HG03342 (cell line): Measurements from ENCODE around the gene ALG10B.
"Not testable (repeated sequence)": the region's sequence is repeated elsewhere in the genome, so short reads cannot be mapped to it uniquely, and the experiment has no call there.

Experiments used
- ATAC-seq: cut with Tn5 transposase; IDR thresholded peaks from one replicate; pipeline ENCODE4 v1.9.1; 2021; ENCODE audit warnings: mild to moderate bottlenecking, moderate library complexity; ENCODE audit not compliant: unreplicated experiment

The ALG10B gene, protein sequence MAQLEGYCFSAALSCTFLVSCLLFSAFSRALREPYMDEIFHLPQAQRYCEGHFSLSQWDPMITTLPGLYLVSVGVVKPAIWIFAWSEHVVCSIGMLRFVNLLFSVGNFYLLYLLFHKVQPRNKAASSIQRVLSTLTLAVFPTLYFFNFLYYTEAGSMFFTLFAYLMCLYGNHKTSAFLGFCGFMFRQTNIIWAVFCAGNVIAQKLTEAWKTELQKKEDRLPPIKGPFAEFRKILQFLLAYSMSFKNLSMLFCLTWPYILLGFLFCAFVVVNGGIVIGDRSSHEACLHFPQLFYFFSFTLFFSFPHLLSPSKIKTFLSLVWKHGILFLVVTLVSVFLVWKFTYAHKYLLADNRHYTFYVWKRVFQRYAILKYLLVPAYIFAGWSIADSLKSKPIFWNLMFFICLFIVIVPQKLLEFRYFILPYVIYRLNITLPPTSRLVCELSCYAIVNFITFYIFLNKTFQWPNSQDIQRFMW

DNA sequence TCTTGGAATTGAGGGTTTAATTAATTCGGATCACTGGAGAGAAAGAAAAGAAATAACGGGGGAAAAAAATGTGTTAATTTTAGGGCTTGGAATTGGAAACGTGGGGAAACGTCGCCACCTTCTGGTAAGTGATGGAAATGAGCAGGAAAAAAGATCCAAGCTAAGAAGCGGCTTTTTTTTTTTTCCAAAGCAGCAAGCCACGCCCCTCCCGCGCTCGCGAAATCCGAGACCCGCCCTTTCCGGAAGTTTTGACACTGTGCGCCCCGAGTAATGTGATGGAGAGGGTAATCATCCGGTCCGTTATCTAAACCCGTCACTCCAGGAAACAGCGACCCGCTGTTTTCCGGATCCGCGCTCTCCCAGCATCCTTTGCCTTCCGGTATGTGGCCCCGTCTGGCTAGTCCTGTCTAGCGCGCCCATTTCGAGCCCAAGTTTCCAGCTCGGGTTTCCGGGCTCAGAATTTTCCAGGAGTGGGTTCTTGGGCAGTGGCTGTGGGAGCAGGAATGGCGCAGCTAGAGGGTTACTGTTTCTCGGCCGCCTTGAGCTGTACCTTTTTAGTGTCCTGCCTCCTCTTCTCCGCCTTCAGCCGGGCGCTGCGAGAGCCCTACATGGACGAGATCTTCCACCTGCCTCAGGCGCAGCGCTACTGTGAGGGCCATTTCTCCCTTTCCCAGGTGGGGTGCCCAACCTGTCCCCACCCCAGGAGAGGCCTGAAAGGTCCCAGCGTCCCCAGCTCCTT is at the start of gene ALG10B:
Gene ALG10B, plus strand, starts transcription at position 384 of the 739 bp plus-strand sequence. Its CDS starts 120 bp downstream, at position 504.
- peak; percentile 100 for ATAC-seq

DNA sequence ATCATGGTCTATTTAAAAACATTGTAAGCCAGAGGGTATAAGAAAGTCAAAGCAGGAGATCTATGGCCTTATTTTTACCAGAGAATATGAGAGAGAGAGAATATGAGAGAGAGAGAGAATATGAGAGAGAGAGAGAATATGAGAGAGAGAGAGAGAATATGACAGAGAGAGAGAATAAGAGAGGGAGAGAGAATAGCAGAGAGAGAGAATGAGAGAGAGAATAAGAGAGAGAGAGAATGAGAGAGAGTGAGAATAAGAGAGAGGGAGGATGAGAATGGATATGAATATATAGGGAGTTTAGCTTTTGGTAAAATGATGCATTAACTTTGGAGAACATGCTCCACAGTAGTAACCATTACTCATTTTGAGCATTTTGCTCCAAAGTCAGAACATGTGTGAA is 48.0 kb upstream of the ALG10B start:
- ATAC-seq = no peak

DNA sequence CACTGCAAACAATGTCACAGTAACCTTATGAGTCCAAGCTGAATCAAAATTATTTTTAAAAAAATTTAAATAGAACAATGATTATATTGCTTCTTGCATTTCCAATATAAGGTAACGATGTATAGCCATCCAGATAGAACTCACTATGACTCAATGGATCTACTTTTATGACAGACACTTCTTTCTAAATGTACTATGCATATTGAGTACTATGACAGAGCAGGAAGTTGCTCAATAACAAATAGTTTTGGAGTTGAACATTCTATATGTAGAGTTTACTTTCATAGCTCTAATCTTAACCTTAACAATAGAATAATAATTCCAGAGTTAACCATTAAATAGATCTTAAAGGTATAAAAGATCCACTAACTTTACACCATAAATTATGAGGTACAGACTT is 46.7 kb upstream of the ALG10B start:
- ATAC-seq = no peak

DNA sequence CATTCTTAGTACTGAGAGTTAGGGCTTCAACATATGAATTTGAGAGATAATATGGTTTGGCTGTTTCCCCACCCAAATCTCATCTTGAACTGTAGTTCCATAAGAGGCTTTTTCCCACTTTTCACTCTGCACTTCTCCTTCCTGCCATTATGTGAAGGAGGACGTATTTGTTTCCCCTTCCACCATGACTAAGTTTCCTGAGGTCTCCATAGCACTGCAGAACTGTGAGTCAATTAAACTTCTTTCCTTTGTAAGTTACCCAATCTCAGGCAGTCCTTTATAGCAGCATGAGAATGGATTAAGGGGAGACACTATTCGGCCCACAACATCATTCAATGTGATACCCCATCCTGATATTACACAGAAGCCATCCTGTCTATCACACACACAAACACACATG is 36.8 kb upstream of the ALG10B start:
- ATAC-seq = no peak

DNA sequence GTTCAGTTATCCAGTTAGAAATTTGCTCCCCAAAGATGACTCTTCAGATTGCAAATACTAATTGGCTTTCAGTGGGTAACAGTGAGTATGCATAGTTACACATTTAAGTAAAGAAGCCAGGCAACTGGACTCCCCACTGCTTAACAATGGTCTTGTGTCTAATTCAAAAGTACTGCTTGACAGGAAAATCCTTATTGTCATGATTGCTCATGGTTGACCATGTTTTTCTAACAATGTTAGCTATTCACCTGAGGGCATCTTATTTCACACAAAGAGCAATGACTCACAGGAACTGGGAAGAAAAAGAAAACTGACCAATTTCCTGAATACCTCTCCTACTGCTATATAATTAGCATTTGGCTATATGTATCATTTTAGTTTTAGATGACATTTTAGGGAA is 33.7 kb upstream of the ALG10B start:
- ATAC-seq = no peak

DNA sequence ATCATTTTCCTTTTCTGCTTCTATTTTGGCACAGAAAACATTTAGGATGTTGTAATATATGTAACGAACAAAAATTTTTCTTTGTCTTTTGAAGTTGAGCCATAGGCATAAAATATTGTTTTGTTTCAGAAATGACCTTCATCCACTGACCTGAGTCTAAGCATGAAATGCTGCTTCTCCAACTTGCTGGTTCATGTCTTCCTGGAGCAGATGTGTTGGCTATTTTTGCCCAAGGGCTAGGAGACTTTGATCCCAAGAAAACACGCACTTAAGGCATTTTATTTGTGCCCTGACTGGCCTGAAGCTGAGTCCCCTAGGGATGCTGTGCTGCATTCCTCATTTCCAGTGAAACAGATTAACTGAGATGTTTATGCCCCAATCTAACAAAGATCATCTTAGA is 27.2 kb upstream of the ALG10B start:
- no peak for ATAC-seq

DNA sequence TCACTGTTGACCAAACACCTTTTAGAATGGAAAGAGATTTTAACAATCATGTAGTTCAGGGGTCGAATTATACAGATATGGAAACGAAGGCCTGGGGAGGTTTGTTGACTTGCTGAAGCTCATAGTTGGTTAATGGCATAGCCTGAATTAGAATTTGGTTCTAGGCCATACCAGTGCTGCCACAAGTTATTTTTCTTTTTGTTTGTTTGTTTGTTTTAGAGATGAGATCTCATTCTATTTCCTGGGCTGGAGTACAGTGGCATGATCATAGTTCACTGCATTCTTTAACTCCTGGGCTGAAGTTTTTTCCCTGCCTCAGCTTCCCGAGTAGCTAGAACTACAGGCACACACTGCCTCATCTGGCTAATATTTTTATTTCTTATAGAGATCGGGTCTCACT is 25.4 kb upstream of the ALG10B start:
- no peak for ATAC-seq

DNA sequence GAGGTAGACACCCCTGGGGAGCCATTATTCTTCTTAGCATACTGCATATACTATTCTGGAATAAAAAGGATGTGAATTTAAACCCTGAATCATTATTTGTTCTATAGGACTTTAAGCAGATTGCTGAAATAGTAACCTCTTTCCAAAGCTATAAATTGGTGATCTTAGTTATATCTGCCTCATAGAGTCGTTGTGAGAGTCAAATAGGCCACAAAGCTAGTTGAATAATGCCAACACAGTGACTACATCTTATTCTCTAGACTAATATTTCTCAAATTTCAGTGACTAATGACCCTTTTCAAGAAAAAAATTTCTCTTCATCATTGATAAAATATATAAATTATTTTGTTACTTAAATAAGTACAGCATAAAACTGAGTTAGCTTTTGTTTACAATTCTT is 13.6 kb upstream of the ALG10B start:
- ATAC-seq = not testable (repeated sequence)

DNA sequence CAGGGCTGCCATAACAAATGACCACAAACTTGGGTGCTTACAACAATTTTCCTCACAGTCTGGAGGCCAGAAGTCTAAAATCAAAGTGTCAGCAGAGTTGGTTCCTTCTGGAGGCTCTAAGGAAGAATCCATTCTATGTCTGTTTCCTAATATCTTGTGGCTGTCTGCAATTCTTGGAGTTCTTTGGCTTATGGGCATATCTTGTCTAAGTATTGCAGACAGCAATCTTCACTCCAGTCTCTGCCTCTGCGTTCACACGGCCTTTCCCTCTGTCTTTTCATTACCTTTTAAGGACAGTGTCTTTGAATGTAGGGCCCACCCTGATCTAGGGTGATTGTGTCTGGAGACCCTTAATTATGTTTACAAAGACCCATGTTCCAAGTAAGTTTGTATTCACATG is 5.4 kb downstream of the ALG10B start:
- ATAC-seq = not testable (repeated sequence)

DNA sequence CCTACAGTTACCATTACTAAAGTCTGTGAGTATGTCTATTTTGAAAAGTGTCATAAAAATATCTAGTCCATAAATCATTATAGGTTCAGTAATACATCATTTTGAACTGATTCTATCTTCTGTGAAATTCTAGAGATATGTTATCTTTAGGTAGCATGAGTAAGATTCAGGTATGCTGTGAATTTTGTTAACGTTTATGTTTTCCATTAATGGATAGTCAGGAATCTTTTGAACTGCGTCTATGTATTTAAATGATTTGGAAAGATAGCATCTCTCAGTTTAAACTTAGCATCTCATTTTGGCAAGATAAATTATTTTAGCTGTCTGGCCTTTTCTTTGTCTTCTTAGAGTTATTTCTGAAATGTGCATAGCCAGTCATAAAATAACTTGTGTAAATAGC is 8.3 kb downstream of the ALG10B start:
- no peak for ATAC-seq

DNA sequence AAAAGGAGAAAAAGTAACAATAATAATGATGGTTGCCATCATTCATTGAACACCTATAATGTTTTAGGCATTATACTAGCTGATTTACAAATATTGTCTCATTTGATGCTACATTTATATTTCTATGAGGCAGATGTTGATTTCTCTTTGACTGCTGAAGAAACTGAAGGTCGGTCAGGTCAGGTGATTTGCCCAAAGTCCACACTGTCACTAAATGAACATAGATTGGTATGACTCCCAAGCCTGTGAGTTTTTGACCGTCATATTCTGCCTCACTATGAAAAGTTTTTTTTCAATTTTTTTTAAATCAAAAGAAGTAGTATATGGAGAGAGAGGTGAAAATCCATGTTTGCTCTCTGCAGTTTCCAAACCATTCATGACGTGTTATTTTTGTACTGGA is 10.8 kb downstream of the ALG10B start:
- no peak for ATAC-seq

DNA sequence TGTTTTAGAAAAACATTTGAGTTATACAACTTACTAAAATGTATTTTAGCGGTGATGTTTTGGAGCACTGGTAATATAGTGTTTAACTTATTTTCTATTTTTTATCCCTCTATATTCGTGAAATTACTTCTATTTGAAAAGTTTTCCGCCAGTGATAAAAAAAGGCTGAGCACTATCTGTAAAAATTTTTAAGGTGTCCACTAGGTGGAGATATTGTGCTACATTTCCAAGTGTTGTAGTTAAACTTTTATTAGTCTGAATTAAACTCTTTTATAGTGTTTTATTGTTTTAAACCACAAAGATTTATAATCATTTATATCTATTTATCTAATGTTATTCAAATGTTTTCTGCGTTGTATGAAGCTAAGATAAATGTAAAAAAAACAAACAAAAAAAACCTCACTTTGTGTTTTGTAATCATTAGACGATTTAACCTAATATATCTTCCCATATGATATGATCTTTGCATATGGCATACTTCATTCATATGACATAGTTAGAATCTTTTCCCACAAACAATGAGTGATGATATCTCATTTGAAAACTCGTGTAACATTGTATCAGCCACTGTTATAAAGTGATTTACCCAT is 11.8 kb downstream of the ALG10B start:
- ATAC-seq = peak; percentile 65

DNA sequence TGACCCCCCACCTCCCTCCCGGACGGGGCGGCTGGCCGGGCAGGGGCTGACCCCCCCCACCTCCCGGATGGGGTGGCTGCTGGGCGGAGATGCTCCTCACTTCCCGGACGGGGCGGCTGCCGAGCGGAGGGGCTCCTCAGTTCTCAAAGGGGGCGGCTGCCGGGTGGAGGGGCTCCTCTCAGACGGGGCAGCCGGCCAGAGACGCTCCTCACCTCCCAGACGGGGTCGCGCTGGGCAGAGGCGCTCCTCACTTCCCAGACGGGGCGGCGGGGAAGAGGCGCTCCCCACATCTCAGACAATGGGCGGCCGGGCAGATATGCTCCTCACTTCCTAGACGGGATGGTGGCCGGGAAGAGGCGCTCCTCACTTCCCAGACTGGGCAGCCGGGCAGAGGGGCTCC is 13.8 kb downstream of the ALG10B start:
- not testable (repeated sequence) for ATAC-seq

DNA sequence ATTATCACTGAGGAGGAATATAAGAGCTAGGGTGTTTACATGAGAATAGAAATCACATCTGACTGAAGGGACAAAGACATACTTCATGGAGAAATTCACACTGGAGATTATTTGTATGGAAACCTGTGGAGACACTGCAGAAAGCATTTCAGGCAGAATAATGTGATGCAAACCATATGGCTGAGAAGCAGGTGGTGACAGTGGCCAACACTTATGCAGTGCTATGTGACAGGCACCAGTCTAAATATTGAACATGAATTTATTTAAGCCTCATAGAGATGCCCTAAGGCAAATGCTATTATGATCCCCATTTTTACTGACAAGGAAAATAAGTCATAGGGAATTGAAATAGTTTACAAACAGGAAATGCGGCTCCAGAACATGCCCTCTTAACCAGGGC is 16.2 kb downstream of the ALG10B start:
- no peak for ATAC-seq

DNA sequence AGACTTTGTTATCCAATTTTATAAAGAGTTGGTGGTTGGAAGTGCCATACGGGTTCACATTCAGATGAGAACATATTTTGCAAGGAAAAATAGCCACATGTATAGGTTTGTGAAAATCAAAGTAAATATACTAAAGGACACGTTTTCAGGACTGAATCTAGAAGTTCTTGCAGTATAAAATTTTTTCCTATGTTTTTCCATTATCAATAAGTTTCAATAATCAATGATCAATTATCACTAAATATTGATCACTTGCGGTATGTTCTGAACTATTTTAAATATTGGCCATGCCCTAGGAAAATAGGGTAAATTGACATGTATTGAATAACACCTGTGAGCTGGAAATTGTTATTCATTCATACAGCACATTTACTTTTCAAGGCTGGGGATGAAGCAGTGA is 25.9 kb downstream of the ALG10B start:
- ATAC-seq = no peak

DNA sequence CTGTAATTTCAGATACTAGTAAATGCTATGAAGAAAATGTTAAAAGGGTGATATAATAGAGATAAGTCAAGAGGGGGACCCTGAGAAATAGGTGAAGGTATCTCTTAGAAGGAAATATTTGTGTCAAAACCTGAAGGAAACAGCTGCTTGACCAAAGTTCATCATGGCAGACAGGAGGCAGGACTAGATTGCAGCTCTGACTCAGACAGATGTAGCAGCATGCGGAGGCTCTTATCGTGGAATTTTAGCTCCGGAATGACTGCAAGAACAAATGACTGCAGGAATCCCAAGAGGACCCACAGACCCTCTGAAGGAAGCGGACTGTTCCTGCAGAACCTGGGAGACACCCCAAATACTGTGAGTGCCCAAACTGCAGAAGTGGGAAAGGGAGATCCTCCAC is 26.7 kb downstream of the ALG10B start:
- ATAC-seq = not testable (repeated sequence)

DNA sequence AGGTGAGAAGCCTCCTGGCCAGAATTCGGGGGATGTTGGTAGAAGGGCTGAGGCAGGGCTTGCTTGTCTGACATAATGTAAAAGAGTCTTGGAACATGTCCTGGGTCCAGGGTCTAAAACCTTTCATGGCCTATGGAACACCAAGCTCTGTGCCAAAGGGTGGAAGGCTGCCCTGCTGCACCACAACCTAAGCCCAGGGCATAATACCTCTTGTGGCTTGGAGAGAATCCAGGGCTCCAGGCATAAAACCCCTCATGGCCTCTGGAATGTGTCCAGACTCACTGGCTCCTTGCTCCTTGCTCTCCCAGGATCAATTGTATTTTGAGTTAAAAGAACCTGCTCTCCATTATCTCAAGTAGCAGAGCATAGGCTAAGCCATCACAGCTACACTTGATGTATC is 27.3 kb downstream of the ALG10B start:
- not testable (repeated sequence) for ATAC-seq

DNA sequence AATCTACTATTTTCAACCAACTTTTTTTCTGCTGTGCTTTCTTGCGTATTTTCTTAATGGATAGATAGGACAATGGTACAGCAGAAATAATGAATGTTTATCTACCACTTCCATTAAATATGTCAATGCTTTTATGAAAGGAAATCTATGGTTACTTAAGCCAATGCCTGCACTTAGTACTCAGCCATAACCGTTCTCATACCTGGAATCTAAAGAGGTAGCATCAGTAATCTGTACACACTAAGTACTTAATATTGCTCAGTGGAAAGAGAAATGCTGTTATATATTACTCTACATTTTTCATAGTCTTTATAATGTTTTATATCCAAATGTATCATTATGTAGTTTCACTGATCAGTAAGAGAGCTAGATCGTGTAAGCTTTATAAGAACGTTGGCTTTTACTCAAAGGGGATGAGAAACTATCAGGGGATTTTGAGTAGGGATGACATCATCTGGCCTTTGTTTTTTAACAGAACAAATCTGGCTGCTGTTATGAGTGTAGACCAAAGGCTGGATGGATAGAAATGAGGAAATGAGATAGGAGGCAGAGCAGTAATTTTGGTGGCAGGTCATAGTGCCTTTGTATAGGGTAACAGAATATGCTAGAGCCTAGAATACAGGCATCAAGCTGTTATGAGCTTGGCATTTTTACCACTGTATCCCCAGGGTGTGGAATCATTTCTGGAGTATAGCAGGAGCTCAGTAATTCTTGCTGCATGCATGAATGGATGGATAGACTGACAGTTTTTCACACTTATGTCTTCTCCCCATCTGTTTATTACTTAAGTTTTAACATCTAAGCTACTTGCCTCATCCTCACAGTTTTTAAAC is 34.0 kb downstream of the ALG10B start:
- ATAC-seq = peak; percentile 100

DNA sequence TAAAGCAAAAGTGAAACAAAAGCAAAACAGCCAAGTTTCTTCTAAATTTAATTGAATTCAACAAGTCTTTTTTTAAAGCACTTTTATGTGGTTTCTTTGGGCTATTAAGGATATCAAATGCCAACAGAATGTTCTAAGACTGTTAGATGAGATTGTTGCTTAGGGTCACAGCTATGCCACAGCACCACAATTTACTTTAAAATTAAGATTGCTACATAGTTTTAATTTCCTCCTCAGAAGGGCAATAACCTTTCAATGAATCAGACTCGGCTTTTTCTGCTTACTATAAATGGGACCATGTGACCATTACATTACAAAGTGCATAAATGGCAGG is 34.6 kb downstream of the ALG10B start:
- ATAC-seq = not testable (repeated sequence)

DNA sequence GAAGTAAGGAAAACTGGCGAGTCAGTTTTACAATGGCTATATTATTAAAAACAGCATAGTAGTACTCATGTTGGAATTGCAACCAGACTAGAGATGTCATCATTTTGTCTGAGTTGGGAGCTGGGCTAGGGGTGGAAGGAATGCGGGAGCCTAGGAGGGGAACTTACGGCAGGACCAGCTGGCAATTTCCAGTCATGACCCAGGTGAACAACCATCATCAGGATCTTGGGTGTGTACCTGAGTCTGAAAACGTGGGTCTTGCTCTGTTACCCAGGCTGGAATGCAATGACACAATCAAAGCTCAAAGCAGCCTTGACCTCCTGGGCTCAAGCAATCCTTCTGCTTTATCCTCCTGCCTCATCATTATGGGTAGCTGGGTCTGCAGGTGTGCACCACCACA is 50.9 kb downstream of the ALG10B start:
- no peak for ATAC-seq

DNA sequence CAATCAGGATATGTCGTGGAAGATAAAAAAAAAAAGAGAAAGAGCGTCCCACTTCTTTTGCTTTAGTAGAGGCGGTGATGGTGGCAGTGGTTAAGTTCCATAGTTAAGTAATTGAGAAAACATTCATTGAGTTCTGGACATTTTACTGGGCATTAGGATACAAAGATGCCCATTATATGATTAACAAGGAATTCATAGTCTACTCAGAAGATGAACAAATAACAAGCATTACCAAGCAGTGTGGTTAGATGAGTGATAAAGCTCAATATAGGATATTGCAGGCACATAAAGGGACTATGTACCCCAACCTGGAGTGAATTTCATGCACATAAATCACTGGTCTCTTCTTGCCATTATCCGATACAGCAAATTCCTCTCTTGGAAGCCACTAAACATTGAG is 53.7 kb downstream of the ALG10B start:
- ATAC-seq = no peak
